NCI-H2227 (cell line): ENCODE measurements around the gene SPOP.
"Not testable (repeated sequence)": the region's sequence is repeated elsewhere in the genome, so short reads cannot be mapped to it uniquely, and the experiment has no call there.

Experiments
- DNase-seq: peaks from one replicate; lab custom pipeline; 2025; ENCODE audit not compliant: unreplicated experiment; lab: John Stamatoyannopoulos, UW

SPOP gene

DNA sequence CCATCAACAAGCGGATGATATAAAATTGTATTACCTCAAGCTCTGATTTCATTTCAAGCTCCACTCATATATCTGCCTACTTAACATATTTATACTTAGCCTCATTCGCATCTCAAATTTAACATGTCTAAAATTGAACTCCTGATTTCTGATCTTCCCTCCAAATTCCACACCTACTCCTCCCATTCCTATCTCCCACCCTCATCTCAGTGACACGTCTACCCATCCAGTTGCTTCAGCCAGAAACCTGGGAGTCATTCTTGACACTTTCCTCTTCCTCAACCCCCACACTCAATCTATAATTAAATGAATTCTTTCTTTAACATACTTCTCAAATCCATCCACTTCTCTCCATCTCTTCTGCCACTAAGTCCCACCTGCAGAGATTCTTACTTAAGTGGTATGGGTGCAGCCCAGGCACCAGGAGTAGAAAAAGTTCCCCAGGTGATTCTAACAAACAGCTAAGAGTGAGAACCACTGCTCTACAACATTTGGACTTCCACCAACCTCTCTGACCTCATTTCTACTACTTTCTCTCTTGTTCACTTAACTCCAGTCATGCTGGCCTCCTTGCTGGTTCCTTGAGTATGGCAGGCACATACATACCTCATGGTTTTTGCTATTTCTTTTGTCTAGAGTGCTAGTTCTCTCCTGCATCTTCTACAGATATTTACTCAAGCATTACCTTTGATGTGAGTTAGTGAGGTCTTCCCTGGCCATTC, 18.1 kb downstream of the SPOP start:
- DNase-seq, result no peak

DNA sequence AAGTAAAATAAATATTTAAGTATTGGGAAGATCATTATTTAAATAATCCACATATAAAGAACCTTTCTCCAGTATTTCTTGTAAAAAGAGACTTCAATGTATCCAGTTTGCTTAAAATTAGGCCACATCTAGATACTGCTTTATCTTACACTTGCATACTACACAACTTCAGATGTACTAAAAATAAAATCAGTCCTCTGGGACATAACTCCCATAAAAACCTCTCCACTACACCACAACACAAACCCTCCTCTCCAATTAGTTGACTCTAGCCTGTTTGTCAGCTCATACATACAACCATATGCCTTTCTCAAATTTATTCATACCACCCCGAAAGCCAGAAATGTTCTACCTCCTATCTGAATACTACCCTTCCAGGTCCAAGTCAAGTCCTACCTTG, 21.6 kb downstream of the SPOP start:
- no peak for DNase-seq

DNA sequence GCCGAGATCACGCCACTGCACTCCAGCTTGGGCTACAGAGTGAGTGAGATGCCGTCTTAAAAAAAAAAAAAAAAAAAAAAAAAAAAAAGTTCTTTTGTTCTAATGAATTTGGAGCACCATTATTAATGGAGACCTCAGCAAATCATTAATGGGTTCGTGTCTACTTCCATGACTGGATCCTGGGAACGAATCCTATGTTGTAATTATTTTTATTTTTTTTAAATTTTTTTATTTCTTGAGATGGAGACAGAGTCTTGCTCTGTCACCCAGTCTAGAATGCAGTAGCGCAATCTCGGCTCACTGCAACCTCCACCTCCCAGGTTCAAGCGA, 30.7 kb downstream of the SPOP start:
- no peak for DNase-seq

DNA sequence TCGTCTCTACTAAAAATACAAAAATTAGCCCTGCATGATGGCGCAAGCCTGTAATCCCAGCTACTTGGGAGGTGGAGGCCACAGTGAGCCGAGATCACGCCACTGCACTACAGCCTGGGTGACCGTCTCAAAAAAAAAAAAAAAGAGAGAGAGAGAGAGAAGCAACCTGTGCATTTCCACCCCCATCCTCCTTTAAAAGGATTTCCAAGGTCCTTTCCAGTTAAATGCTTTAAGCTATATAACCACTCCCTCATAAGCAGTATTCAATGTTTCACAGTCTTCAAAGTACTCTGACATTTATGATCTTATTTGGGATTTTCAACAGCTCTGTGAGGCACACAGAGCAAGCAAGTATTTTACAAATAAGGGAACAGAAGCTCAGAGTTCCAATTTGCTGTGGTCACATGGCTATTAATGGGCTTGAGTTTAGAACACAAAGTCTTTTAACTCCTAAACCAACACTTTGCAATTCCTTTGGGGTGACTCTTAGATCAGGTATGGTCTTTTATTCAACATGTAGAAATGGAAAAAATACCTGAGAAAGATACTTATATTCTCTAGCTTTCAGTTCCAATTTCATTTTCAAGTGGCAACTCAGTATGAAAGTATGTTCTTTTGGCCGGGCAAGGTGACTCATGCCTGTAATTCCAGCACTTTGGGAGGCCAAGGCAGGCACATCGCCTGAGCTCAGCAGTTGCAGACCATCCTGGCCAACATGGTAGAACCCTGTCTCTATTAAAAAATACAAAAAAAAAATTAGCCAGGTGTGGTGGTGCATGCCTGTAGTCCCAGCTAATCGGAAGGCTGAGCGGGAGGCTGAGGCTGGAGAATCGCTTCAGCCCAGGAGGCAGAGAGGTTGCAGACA, 31.3 kb downstream of the SPOP start:
- DNase-seq, result no peak

DNA sequence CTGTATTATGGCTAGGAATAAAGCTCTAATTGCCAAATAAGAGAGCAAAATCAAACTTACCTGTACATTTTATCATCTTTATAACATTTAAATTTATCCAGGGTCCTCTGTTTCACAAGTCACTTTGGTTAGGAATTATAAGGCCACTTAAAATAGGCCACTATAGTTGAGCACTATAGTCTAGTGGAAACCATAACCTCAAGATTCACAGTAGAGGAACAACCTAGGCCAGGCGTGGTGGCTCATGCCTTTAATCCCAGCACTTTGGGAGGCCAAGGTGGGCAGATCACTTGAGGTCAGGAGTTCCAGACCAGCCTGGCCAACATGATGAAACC, 31.9 kb downstream of the SPOP start:
- DNase-seq, result not testable (repeated sequence)

DNA sequence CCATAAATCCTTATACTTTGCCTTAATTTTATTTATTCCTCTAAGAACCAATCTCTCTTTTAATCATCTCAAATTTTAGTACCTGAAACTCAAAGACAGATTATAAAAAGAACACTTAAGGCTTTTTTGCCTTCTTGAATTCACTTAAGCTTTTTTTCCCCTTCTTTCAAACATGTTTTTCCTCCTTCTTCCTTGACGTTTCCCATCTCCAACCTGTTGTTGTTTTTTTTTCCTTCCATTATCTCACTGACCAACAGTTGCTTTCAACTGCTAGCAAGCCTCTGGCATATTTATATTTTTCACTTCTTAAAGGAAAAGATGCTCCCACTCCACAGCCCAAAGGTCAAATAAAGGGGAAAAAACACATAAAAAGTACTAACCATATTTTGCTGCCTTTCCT, 32.2 kb downstream of the SPOP start:
- no peak for DNase-seq

DNA sequence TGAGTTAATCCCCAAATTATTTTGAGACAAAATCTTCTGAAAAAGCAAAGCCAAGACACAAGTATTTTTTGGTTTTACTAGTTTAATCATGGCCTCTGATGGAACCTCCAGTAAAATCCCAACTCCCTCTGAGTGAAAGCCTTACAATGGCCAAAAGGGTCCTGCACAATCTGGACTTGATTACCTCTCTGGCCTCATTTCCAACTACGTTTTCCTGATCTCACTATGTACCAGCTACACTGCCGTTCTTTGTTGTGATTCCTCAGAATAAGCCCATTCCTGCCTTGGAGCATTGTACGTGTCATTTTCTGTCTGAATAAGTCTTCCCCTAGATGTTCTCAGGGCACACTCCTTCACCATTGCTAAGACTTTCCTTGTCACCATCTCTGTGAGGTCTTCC, 37.3 kb downstream of the SPOP start:
- DNase-seq, result no peak

DNA sequence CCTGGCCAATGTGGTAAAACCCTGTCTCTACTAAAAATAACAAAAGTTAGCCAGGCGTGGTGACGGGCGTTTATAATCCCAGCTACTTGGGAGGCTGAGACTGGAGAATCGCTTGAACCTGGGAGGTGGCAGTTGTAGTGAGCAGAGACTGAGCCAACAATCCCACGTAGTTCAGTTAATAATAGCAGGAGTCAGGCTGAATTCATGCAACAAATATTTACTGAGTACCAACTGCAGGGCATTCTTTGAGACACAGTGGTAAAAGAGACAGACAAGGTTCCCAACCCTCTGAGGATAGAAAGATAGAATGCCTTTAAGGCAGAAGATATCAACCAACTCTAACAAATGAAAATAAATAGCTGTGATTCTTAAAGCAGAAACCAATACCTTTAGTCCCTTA, 39.1 kb downstream of the SPOP start:
- DNase-seq, result no peak

DNA sequence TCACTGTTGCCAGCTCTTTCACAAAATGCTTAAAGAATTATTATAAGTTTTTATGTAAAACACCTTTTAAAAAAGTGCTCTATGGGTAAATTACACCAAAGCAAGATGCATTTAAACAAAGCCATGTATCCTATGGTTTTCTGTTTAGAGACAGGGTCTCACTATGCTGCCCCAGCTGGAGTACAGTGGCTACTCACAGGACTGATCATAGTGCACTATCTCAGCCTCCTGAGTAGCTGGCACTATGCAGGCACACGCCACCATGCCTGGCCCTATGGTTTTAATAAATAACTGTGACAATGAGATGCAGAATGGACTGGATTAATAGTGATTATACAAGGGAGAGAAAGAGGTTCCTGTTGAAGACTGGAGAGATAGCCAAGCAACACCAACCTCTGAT, 40.2 kb downstream of the SPOP start:
- DNase-seq, result no peak

DNA sequence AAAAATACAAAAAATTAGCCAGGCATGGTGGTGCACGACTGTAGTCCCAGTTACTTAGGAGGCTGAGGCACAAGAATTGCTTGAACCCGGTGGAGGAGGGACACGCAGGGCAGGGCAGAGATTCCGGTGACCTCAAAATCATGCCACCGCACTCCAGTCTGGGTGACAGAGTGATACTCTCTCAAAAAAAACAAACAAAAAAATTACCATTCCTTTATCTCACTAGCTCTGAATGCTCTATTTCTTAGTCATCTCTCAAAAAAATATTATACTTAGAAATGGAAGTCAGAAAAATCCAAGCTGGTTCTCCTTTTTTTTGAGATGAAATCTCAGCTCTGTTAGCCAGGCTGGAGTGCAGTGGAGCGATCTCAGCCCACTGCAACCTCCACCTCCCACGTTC, 40.8 kb downstream of the SPOP start:
- no peak for DNase-seq

DNA sequence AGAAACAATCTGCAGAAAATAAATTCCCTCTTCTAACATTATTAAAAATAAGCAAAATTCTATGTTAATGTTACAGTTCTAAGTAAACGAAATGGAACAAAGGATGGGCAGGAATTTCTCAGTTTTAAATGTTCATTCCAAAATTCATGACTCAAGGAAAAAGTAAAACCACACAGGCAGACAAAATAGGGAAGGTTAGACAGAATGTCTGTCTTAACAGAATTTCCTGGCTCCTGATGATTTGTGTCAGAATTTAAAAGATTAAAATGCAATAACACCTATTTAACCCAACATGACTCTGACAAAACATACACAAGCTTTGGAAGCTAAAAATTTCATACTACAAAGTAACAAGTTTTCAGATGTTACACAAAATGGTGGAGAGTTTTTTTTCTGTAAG, 42.8 kb downstream of the SPOP start:
- no peak for DNase-seq

DNA sequence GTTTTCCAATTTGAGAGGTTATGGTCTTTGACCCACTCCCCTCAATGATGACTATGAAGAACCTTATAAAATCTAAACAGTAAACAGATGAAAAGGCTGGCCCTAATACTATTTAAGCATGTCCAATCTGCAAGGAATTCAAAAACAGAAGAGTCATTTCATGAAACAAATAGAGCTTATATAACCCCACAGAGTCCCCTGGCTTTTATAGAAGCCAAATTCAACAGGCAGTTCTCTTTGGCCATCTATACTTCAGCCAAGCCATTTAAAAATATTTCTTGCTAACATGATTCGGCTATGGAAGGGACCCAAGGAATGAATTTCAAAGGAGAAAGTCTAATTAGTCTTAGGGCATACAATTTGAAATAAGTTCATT, 43.4 kb downstream of the SPOP start:
- no peak for DNase-seq

DNA sequence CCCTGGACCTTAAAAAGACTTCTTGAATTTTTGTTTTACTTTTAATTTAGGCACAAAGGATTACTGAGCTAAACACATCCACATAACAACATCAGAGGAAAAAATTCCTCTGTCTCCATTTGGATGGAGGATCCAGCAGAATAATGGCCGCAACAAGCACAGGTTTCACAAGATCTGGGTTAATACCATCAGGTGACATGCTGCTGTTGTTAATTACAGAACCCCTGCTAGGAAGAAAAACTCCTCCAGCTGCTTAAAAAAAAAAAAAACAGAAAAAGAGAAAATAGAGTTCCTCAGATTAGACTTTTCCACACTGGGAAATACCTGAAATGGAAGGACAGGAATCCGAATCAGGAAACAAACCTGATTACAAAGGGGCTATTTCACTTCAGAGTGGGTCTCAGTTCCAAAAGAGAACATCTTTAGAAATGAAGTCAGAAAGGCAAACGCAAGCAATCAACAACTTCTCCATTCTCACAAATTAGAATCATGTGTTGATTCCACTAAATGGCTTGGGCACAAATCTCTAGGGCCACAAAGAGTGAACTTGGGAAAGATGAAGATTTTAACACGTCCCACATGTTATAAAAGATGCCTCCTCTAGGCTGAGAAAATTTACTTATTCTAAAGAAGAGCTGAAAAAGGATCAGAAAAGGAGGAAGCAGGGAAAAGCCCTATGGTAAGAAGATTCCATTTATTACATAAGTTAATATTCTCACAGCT, 44.0 kb downstream of the SPOP start:
- no peak for DNase-seq

DNA sequence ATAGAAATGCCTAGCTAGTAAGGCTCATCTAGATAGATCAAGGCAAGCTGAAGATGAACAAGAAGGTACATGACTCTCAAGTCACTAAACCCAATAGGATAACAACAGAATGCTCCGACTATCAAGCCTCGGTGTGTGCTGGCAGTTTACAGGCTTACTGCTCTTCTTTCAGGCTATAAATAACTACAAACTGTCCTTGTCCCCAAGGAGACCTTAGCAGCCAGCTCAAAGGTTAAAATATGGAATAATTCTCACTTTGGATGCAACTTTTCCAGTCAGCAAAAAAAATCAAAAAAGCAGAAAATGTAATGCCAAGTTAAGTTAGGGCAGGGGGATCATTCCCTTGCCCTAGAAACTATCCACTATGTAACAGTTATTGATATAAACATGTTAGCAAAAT, 44.6 kb downstream of the SPOP start:
- DNase-seq, result no peak

DNA sequence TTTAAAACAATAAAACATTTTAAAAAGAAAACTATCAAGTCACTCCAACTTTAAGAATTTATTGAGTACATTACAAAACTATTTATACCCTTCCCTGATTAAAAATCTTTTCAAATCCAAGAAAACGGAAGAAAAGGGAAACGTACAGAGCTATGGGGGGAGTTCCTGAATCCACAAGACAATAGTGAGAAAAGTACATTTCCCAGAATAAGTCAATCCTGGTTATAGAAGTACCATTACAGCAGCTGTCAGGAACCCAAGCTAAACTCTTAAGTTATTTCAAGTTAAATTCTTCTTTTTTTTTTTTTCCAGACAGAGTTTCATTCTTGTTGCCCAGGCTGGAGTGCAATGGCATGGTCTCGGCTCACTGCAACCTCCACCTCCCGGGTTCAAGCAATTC, 45.7 kb downstream of the SPOP start:
- DNase-seq, result no peak

DNA sequence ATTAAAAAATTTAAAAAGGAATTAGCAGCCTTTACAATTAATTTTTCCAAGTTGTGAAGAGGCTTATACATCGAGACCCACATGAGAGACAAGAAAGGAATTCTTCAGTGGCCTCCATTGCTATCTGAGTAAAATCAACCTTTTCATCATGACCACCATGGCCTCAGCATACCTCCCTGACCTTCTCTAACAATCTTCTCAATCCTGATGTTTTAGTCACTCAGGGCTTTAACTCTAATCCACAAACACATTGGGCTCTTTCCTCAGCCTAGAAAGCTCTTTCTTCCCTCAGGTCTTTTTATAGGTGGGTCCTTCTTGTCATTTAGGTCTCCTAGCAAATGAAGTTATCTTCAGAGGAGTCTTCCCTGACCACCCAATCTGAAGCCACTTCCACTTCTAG, 46.4 kb downstream of the SPOP start:
- DNase-seq, result no peak

DNA sequence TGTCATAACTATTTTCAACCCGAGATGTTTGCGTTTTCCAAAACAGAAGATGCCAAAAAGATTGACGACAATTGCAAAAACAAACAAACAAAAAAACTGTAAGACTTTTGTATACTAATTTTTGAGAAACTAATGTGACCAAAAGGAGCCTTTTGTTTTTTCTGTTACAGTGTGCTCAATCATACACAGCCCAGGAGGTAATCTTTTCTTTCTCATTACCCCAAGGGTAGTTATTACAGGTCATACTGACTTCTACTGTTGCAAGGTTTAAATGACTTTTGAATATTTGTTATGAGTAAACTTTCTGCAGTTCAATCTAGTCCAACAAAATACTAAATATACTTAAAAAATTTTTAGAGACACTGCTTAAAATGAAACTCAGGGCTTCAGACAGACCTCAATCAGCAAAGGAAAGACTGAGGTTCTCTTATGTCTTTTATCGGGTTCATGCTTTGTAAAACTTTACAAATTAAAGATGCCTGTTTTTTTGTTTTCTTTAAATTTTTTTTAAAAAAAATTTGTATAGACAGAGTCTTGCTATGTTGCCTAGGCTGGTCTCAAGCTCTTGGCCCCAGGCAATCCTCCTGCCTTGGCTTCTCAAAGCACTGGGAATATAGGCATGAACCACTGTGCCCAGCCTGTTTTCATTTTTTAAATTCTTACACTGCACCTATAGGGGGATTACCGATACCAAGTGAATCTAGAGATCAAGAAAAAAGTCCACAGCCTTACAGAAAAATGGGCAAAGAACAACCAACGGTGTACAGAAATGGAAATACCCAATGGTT, 47.6 kb downstream of the SPOP start:
- DNase-seq, result no peak

DNA sequence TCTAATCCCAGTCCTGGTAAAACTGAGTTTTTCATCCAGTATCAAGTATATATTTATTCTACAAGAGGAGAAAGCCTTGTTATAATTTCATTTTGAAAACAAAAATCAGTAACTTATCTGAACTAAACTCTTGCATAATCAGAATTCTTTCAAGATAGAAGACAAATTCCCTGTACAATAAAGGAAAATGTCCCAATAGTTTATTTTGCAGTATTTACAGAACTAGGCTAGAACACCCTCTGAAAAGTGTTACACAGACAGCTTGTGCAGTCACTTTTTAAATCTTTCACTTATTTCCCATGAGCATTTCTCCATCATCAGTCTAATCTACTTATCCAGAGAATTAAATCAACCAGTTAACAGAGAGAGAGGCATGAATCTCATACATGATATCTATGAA, 48.5 kb downstream of the SPOP start:
- no peak for DNase-seq

DNA sequence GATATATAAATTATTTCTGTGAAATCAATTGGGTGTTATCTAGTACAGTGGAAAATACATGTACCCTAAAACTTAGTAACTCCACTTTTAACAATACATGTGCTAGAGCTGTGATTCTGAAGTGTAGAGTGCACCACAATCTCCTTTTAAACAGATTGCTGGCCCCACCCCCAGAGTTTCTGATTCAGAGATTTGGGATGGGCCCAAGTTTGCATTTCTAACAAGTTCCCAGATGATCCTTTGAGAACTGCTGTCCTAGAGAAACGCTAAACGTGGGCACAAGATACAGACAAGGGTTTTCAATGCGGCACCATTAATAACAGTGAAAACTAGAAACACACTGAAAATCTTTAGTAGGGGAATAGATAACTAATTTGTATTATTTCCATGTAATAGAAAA, 53.0 kb downstream of the SPOP start:
- DNase-seq, result no peak

DNA sequence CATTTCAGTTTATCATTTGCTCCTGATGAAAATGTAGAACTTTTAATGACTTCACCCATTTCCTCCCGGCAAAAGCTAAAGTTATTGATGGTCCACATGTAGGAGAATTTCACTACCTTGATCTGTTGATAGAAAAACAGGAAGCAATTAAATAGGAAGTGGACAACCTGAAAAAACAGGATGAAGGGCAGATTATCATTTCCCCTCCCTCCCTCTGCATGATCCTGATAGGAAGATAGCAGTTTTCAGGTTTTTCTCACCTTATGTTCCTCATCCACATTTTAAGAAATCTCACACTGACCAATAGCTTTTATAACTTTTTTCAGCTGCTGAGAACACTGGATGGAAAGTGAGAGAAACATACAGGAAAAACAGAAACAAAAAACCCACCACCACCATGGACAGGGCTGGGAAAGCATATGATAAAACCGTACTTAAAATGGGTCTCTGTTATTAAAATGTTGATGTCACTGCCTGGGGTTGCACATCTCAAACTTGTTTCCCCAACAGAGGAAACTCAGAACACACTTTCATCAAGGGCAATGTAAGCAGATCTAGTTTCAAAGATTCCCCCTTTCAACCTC, 55.9 kb downstream of the SPOP start:
- DNase-seq, result no peak

DNA sequence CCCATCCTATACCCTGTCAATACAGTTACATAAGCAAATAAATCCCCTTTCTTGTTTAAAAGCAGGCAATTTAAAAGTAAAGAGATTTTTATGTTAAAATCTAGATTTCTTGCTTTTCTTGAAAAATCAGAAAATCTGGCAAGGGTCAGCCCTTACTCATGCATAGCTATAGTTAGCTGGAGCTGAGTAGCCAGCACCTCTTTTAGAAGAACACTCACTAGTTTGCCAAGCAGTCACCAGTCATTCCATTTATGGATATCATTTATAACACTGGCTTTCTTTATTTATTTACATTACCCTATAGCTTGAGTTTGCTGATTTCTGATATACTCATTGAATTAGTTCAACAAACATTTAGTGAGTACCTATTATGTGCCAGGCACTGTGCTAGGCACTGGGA, 56.5 kb downstream of the SPOP start:
- DNase-seq, result no peak
